ENCODE data around the gene SLAMF1.

SLAMF1 gene

GRCh38 chr1:160575112-160575664, 71.7 kb downstream of the SLAMF1 start:
- no peaks in the 10 kb centered on the region for H3K36me3 ChIP-seq (ENCODE audit: control insufficient read depth in 1 of 2, insufficient read depth in 2 of 2, low read depth in 1 of 2, low read length in 2 of 2)
- H4K91ac ChIP-seq (ENCODE audit: low read length), result no peak overlapping the region
- no peak overlapping the region for H3K23ac ChIP-seq (ENCODE audit: low read length in 2 of 2)
- H3K9ac ChIP-seq (ENCODE audit: low read length), result no peak overlapping the region
- no peak overlapping the region for H2AFZ ChIP-seq (ENCODE audit: low read depth, low read length)
- H3K4me1 ChIP-seq (ENCODE audit: control insufficient read depth, insufficient read depth, low read depth, low read length), result no peaks in the 10 kb centered on the region
- no peaks in the 10 kb centered on the region for H3K9me3 ChIP-seq (ENCODE audit: control insufficient read depth, low read length)
- no peak overlapping the region for H2BK15ac ChIP-seq (ENCODE audit: low read depth, poor library complexity, severe bottlenecking)
- no peak overlapping the region for H3K27ac ChIP-seq (ENCODE audit: low read length, poor library complexity, severe bottlenecking)
- H3K4me3 ChIP-seq (ENCODE audit: insufficient read depth in 1 of 2, low read depth in 1 of 2, low read length in 2 of 2), result no peak overlapping the region
- no peak overlapping the region for H2BK12ac ChIP-seq (ENCODE audit: low read length in 2 of 2)
- no peaks in the 10 kb centered on the region for H3K79me1 ChIP-seq (replicated peaks; ENCODE audit: low read length, poor library complexity, severe bottlenecking)
- no peak overlapping the region for H2BK120ac ChIP-seq (ENCODE audit: low read depth, low read length)
- no peak overlapping the region for H4K8ac ChIP-seq (ENCODE audit: low read length)
- H3K4ac ChIP-seq (ENCODE audit: low read depth in 1 of 2, low read length in 2 of 2), result no peak overlapping the region
- H2AK5ac ChIP-seq (ENCODE audit: low read length, severe bottlenecking), result no peak overlapping the region
- H3K27me3 ChIP-seq (ENCODE audit: control insufficient read depth in 1 of 2, insufficient read depth in 1 of 2, low read length in 2 of 2), result peaks cover 0 to 8% of the 10 kb centered on the region in 2 experiments
- H3K4me2 ChIP-seq (ENCODE audit: low read length, poor library complexity, severe bottlenecking), result no peak overlapping the region
- DNase-seq, result no peak
- H3K14ac ChIP-seq (ENCODE audit: low read length in 2 of 2), result no peak overlapping the region
- no peak overlapping the region for H2BK5ac ChIP-seq (ENCODE audit: low read depth, low read length, poor library complexity, severe bottlenecking)
- whole genome bisulfite sequencing, result 85% methylated on average over 3 of the region's 5 CpGs
- no peak overlapping the region for H3K18ac ChIP-seq (ENCODE audit: low read depth in 1 of 2, low read length in 2 of 2)

- H2AFZ ChIP-seq (ENCODE audit: low read depth, low read length), result no peak overlapping the region
- H3K23ac ChIP-seq (ENCODE audit: low read length in 2 of 2), result no peak overlapping the region
- H3K14ac ChIP-seq (ENCODE audit: low read length in 2 of 2), result no peak overlapping the region
- no peak overlapping the region for H3K9ac ChIP-seq (ENCODE audit: low read length)
- H4K8ac ChIP-seq (ENCODE audit: low read length), result no peak overlapping the region
- no peak overlapping the region for H3K27ac ChIP-seq (ENCODE audit: low read length, poor library complexity, severe bottlenecking)
- H3K18ac ChIP-seq (ENCODE audit: low read depth in 1 of 2, low read length in 2 of 2), result no peak overlapping the region
- H4K91ac ChIP-seq (ENCODE audit: low read length), result no peak overlapping the region
- no peak overlapping the region for H3K4me3 ChIP-seq (ENCODE audit: insufficient read depth in 1 of 2, low read depth in 1 of 2, low read length in 2 of 2)
- no peak overlapping the region for H2AK5ac ChIP-seq (ENCODE audit: low read length, severe bottlenecking)
- no peak for DNase-seq
- H2BK5ac ChIP-seq (ENCODE audit: low read depth, low read length, poor library complexity, severe bottlenecking), result no peak overlapping the region
- WGBS, result 85% methylated on average over 2 of the region's 3 CpGs
- no peaks in the 10 kb centered on the region for H3K79me1 ChIP-seq (replicated peaks; ENCODE audit: low read length, poor library complexity, severe bottlenecking)
- no peaks in the 10 kb centered on the region for H3K9me3 ChIP-seq (ENCODE audit: control insufficient read depth, low read length)
- H3K36me3 ChIP-seq (ENCODE audit: control insufficient read depth in 1 of 2, insufficient read depth in 2 of 2, low read depth in 1 of 2, low read length in 2 of 2), result no peaks in the 10 kb centered on the region
- no peak overlapping the region for H2BK120ac ChIP-seq (ENCODE audit: low read depth, low read length)
- H3K27me3 ChIP-seq (ENCODE audit: control insufficient read depth in 1 of 2, insufficient read depth in 1 of 2, low read length in 2 of 2), result peaks cover 0 to 8% of the 10 kb centered on the region in 2 experiments
- H2BK12ac ChIP-seq (ENCODE audit: low read length in 2 of 2), result no peak overlapping the region
- H3K4me2 ChIP-seq (ENCODE audit: low read length, poor library complexity, severe bottlenecking), result no peak overlapping the region
- H3K4ac ChIP-seq (ENCODE audit: low read depth in 1 of 2, low read length in 2 of 2), result no peak overlapping the region
- H3K4me1 ChIP-seq (ENCODE audit: control insufficient read depth, insufficient read depth, low read depth, low read length), result no peaks in the 10 kb centered on the region
- H2BK15ac ChIP-seq (ENCODE audit: low read depth, poor library complexity, severe bottlenecking), result no peak overlapping the region
Measured at GRCh38 chr1:160570840-160571239, 76.0 kb downstream of the SLAMF1 start.

DNA sequence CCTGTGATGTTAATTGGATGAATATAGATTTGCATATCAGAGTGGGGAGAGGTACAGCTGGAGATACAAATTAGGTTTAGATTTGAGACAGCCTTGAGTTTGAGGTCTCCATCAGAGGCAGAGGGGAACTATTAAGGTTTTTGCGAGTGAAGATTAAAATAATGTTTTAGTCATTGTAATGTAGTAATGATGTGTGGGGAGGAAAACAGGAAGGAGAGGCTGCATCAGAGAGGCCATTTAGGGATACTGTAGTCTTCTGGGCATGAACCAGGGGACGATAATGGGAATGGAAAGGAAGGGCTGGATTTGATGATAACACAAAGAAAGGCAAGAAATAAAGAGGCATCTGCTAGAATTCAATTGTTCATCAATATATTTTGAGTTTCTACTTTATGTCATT, 77.0 kb downstream of the SLAMF1 start:
- H3K4me3 ChIP-seq (ENCODE audit: insufficient read depth in 1 of 2, low read depth in 1 of 2, low read length in 2 of 2), result no peak overlapping the region
- no peak overlapping the region for H2BK15ac ChIP-seq (ENCODE audit: low read depth, poor library complexity, severe bottlenecking)

GRCh38 chr1:160567858-160568682, 78.8 kb downstream of the SLAMF1 start:
- H2BK5ac ChIP-seq (ENCODE audit: low read depth, low read length, poor library complexity, severe bottlenecking), result no peak overlapping the region
- no peak overlapping the region for H4K8ac ChIP-seq (ENCODE audit: low read length)
- H2BK15ac ChIP-seq (ENCODE audit: low read depth, poor library complexity, severe bottlenecking), result no peak overlapping the region
- WGBS, result 64% methylated on average over 8 of the region's 8 CpGs
- H3K27ac ChIP-seq (ENCODE audit: low read length, poor library complexity, severe bottlenecking), result no peak overlapping the region
- no peak overlapping the region for H2AFZ ChIP-seq (ENCODE audit: low read depth, low read length)
- H3K36me3 ChIP-seq (ENCODE audit: control insufficient read depth in 1 of 2, insufficient read depth in 2 of 2, low read depth in 1 of 2, low read length in 2 of 2), result no peaks in the 10 kb centered on the region
- no peak overlapping the region for H2BK12ac ChIP-seq (ENCODE audit: low read length in 2 of 2)
- no peak overlapping the region for H3K4me3 ChIP-seq (ENCODE audit: insufficient read depth in 1 of 2, low read depth in 1 of 2, low read length in 2 of 2)
- H2AK5ac ChIP-seq (ENCODE audit: low read length, severe bottlenecking), result no peak overlapping the region
- no peak overlapping the region for H4K91ac ChIP-seq (ENCODE audit: low read length)
- H3K14ac ChIP-seq (ENCODE audit: low read length in 2 of 2), result no peak overlapping the region
- H3K4me1 ChIP-seq (ENCODE audit: control insufficient read depth, insufficient read depth, low read depth, low read length), result no peaks in the 10 kb centered on the region
- H3K9me3 ChIP-seq (ENCODE audit: control insufficient read depth, low read length), result no peaks in the 10 kb centered on the region
- no peak overlapping the region for H3K4ac ChIP-seq (ENCODE audit: low read depth in 1 of 2, low read length in 2 of 2)
- no peak overlapping the region for H2BK120ac ChIP-seq (ENCODE audit: low read depth, low read length)
- no peak overlapping the region for H3K4me2 ChIP-seq (ENCODE audit: low read length, poor library complexity, severe bottlenecking)
- no peak overlapping the region for H3K18ac ChIP-seq (ENCODE audit: low read depth in 1 of 2, low read length in 2 of 2)
- DNase-seq, result no peak
- no peak overlapping the region for H3K9ac ChIP-seq (ENCODE audit: low read length)
- no peaks in the 10 kb centered on the region for H3K79me1 ChIP-seq (replicated peaks; ENCODE audit: low read length, poor library complexity, severe bottlenecking)
- peaks cover 0 to 5% of the 10 kb centered on the region in 2 experiments for H3K27me3 ChIP-seq (ENCODE audit: control insufficient read depth in 1 of 2, insufficient read depth in 1 of 2, low read length in 2 of 2)
- no peak overlapping the region for H3K23ac ChIP-seq (ENCODE audit: low read length in 2 of 2)

More for the DNA sequence above, 77.0 kb downstream of the SLAMF1 start:
- H3K4me2 ChIP-seq (ENCODE audit: low read length, poor library complexity, severe bottlenecking), result no peak overlapping the region
- H3K14ac ChIP-seq (ENCODE audit: low read length in 2 of 2), result no peak overlapping the region
- 68% methylated on average over 2 of the region's 2 CpGs for WGBS
- no peak overlapping the region for H2BK12ac ChIP-seq (ENCODE audit: low read length in 2 of 2)
- H3K9ac ChIP-seq (ENCODE audit: low read length), result no peak overlapping the region
- no peak overlapping the region for H3K18ac ChIP-seq (ENCODE audit: low read depth in 1 of 2, low read length in 2 of 2)
- H3K23ac ChIP-seq (ENCODE audit: low read length in 2 of 2), result no peak overlapping the region
- H3K4me1 ChIP-seq (ENCODE audit: control insufficient read depth, insufficient read depth, low read depth, low read length), result no peaks in the 10 kb centered on the region
- H2AFZ ChIP-seq (ENCODE audit: low read depth, low read length), result no peak overlapping the region
- no peak overlapping the region for H4K91ac ChIP-seq (ENCODE audit: low read length)
- no peak for DNase-seq
- peaks cover 0 to 8% of the 10 kb centered on the region in 2 experiments for H3K27me3 ChIP-seq (ENCODE audit: control insufficient read depth in 1 of 2, insufficient read depth in 1 of 2, low read length in 2 of 2)
- no peak overlapping the region for H3K27ac ChIP-seq (ENCODE audit: low read length, poor library complexity, severe bottlenecking)
- no peak overlapping the region for H3K4ac ChIP-seq (ENCODE audit: low read depth in 1 of 2, low read length in 2 of 2)
- H3K79me1 ChIP-seq (replicated peaks; ENCODE audit: low read length, poor library complexity, severe bottlenecking), result no peaks in the 10 kb centered on the region
- no peak overlapping the region for H4K8ac ChIP-seq (ENCODE audit: low read length)
- H2AK5ac ChIP-seq (ENCODE audit: low read length, severe bottlenecking), result no peak overlapping the region
- no peaks in the 10 kb centered on the region for H3K36me3 ChIP-seq (ENCODE audit: control insufficient read depth in 1 of 2, insufficient read depth in 2 of 2, low read depth in 1 of 2, low read length in 2 of 2)
- H2BK120ac ChIP-seq (ENCODE audit: low read depth, low read length), result no peak overlapping the region
- no peaks in the 10 kb centered on the region for H3K9me3 ChIP-seq (ENCODE audit: control insufficient read depth, low read length)
- no peak overlapping the region for H2BK5ac ChIP-seq (ENCODE audit: low read depth, low read length, poor library complexity, severe bottlenecking)

Data from mesenchymal stem cell (in vitro differentiated cells and primary cell).